Upper lobe of left lung (tissue), 6 donors: ENCODE results near the gene CFAP299. TPM values are rescaled to one million over a fixed set of nuclear protein-coding genes. Genes with fewer than 3 reads are reported as not detected.
A peak's percentile ranks its signal among the peaks of the same experiment; 100 is the strongest.

ENCODE experiments used
- ATAC-seq, 2 donors: fragments of 200-7000 bp; cut with Tn5 transposase; one replicate each; pipeline ENCODE4 v1.9.1; 2022; ENCODE audit warnings: mild to moderate bottlenecking in 2 of 2, moderate library complexity in 2 of 2; ENCODE audit not compliant: low FRiP score in 2 of 2
- DNase-seq, 2 donors: peaks; one replicate each; pipeline ENCODE4 v3.0.0-alpha.2; 2019 to 2020
- H3K27ac ChIP-seq, 4 donors: fragments of 200-600 bp; sonication (generic); one replicate each; pipeline ENCODE4 v1.5.1; 2016 to 2019
- H3K27me3 ChIP-seq, 4 donors: fragments of 200-600 bp; sonication (generic); one replicate each; pipeline ENCODE4 v1.5.1; 2017 to 2019
- H3K36me3 ChIP-seq, 4 donors: fragments of 200-600 bp; sonication (generic); one replicate each; pipeline ENCODE4 v1.5.1; 2016 to 2019
- H3K4me1 ChIP-seq, 4 donors: fragments of 200-600 bp; sonication (generic); one replicate each; pipeline ENCODE4 v1.5.1; 2018 to 2019
- H3K4me3 ChIP-seq, 4 donors: fragments of 200-600 bp; sonication (generic); one replicate each; pipeline ENCODE4 v1.5.1; 2017 to 2019; ENCODE audit warnings: mild to moderate bottlenecking in 2 of 4, moderate library complexity in 1 of 4
- H3K9me3 ChIP-seq, 4 donors: fragments of 200-600 bp; sonication (generic); one replicate each; pipeline ENCODE4 v1.5.1; 2018 to 2019
- EP300 ChIP-seq, 4 donors: sonication (generic); formaldehyde crosslinking; IDR thresholded peaks; one replicate each; pipeline ENCODE4 v1.5.1; 2017; ENCODE audit warnings: antibody characterized with exemption in 4 of 4, control low read depth in 2 of 4
- POLR2A ChIP-seq, 4 donors: fragments of 450-650 bp; IDR thresholded peaks; one replicate each; pipeline ENCODE4 v1.5.1; 2016 to 2017; ENCODE audit warnings: antibody characterized with exemption in 4 of 4, mild to moderate bottlenecking in 2 of 4
- POLR2AphosphoS5 ChIP-seq, 2 donors: sonication (generic); formaldehyde crosslinking; IDR thresholded peaks; one replicate each; pipeline ENCODE4 v1.5.1; 2017; ENCODE audit warnings: antibody characterized with exemption in 2 of 2
- WGBS, 2 donors: methylation state at CpG; one replicate each; pipeline ENCODE4 v1.1.5; 2017 to 2018; 5-methylcytosine and 5-hydroxymethylcytosine counted together
- total RNA-seq, 6 donors: library from RNA; depleted of rRNA in 4 of 6; stranded (reverse); fragments of >200 nt in 4 of 6; gene quantifications; one replicate each; pipeline versions ENCODE4 v1.1.0 to v1.2.1, GENCODE V29; 2016 to 2021
- TF ChIP-seq, protein P1 (sequence below), 6 experiments: fragments of 450-650 bp in 4 of 6; fragments of 200-600 bp in 2 of 6; sonication (generic) in 2 of 6; IDR thresholded peaks; one replicate each; pipeline ENCODE4 v1.5.1; 2016 to 2019; ENCODE audit warnings: antibody characterized with exemption in 6 of 6
- donor health status: DM: no; HTN: no; CAD: no; lungs with moderate emphysema.
- donor health status: DM: no; HTN: yes; CAD: no; lungs with severe emphysema.

CFAP299 gene
- total RNA-seq, 6 donors from 2014 or later = 0.46 to 31.6 (median 3.9) TPM

- no peak overlapping the region for H3K4me3 ChIP-seq
- 93 to 96% methylated on average over 2 of the region's 2 CpGs for WGBS, 2 donors
- TF ChIP-seq POLR2AphosphoS5 (IDR thresholded peaks at IDR 0.05) (no peak), POLR2A (IDR thresholded peaks at IDR 0.05) (no peak), EP300 (IDR thresholded peaks at IDR 0.05) (no peak)
- TF ChIP-seq, protein P1, sequence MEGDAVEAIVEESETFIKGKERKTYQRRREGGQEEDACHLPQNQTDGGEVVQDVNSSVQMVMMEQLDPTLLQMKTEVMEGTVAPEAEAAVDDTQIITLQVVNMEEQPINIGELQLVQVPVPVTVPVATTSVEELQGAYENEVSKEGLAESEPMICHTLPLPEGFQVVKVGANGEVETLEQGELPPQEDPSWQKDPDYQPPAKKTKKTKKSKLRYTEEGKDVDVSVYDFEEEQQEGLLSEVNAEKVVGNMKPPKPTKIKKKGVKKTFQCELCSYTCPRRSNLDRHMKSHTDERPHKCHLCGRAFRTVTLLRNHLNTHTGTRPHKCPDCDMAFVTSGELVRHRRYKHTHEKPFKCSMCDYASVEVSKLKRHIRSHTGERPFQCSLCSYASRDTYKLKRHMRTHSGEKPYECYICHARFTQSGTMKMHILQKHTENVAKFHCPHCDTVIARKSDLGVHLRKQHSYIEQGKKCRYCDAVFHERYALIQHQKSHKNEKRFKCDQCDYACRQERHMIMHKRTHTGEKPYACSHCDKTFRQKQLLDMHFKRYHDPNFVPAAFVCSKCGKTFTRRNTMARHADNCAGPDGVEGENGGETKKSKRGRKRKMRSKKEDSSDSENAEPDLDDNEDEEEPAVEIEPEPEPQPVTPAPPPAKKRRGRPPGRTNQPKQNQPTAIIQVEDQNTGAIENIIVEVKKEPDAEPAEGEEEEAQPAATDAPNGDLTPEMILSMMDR (IDR thresholded peaks at IDR 0.05) = no peak
- ATAC-seq = no peak
- H3K36me3 ChIP-seq = no peaks in the 10 kb centered on the region
- H3K9me3 ChIP-seq = no peaks in the 10 kb centered on the region
- no peak for DNase-seq
- H3K4me1 ChIP-seq = no peaks in the 10 kb centered on the region
- H3K27me3 ChIP-seq = no peaks in the 10 kb centered on the region
- no peak overlapping the region for H3K27ac ChIP-seq
These were observed 54.6 kb downstream of the CFAP299 start for GRCh38 chr4:80390178-80390577.

DNA sequence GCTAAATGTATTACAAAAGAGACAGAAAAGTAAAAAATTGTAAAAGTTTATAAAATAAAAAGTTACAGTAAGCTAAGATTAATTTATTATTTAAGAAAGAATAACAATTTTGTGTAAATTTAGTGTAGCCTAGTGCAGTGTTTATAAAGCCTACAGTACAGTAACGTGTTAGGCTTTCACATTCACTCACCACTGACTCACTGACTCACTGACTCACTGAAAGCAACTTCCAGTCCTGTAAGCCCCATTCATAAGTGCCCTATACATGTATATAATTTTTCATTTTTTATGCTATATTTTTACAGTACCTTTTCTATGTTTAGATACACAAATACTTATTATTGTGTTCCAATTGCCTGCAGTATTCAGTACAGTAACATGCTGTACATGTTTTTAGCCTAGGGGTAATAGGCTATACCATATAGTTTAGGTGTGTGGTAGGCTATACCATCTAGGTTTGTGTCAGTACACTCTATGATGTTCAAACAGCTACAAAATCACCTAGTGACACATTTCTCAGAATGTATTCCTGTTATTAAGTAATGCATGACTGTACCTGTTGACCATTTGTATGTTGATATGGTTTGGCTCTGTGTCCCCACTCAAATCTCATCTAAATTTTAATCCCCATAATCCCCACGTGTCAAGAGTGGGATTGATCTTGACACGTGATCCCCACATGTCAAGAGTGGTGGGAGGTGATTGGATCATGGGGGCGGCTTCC, 57.9 kb downstream of the CFAP299 start:
- Histone ChIP-seq H3K9me3 (no peaks in the 10 kb centered on the region), H3K4me1 (no peaks in the 10 kb centered on the region), H3K36me3 (no peaks in the 10 kb centered on the region), H3K27ac (no peak overlapping the region), H3K27me3 (no peaks in the 10 kb centered on the region), H3K4me3 (no peak overlapping the region)
- WGBS, 2 donors = 63 to 75% methylated on average over 4 of the region's 4 CpGs
- ATAC-seq = no peak
- no peak for DNase-seq
- TF ChIP-seq, protein P1 (IDR thresholded peaks at IDR 0.05) = no peak
- TF ChIP-seq EP300 (IDR thresholded peaks at IDR 0.05) (no peak), POLR2A (IDR thresholded peaks at IDR 0.05) (no peak), POLR2AphosphoS5 (IDR thresholded peaks at IDR 0.05) (no peak)

GRCh38 chr4:80393970-80394250, 58.4 kb downstream of the CFAP299 start:
- H3K27ac ChIP-seq = no peak overlapping the region
- WGBS, 2 donors = 81 to 86% methylated on average over 1 of the region's 1 CpG
- H3K27me3 ChIP-seq = no peaks in the 10 kb centered on the region
- no peaks in the 10 kb centered on the region for H3K36me3 ChIP-seq
- DNase-seq (no peak), ATAC-seq (no peak)
- H3K4me3 ChIP-seq = no peak overlapping the region
- no peaks in the 10 kb centered on the region for H3K9me3 ChIP-seq
- no peaks in the 10 kb centered on the region for H3K4me1 ChIP-seq
- TF ChIP-seq, protein P1 (IDR thresholded peaks at IDR 0.05) = no peak
- no peak for TF ChIP-seq POLR2A (IDR thresholded peaks at IDR 0.05)
- TF ChIP-seq POLR2AphosphoS5 (IDR thresholded peaks at IDR 0.05) = no peak
- no peak for TF ChIP-seq EP300 (IDR thresholded peaks at IDR 0.05)

GRCh38 chr4:80407246-80407645, 71.7 kb downstream of the CFAP299 start:
- H3K4me3 ChIP-seq = no peak overlapping the region
- no peaks in the 10 kb centered on the region for H3K4me1 ChIP-seq
- H3K36me3 ChIP-seq = no peaks in the 10 kb centered on the region
- no peak overlapping the region for H3K27ac ChIP-seq
- H3K27me3 ChIP-seq = no peaks in the 10 kb centered on the region
- WGBS, 2 donors = 82 to 90% methylated on average over 4 of the region's 4 CpGs
- H3K9me3 ChIP-seq = no peaks in the 10 kb centered on the region
- DNase-seq (no peak), ATAC-seq (peak in 1 of 2 donors; percentile 90)
- no peak for TF ChIP-seq POLR2AphosphoS5 (IDR thresholded peaks at IDR 0.05)
- no peak for TF ChIP-seq EP300 (IDR thresholded peaks at IDR 0.05)
- TF ChIP-seq POLR2A (IDR thresholded peaks at IDR 0.05) = no peak
- TF ChIP-seq, protein P1 (IDR thresholded peaks at IDR 0.05) = no peak

GRCh38 chr4:80409809-80410208, 74.3 kb downstream of the CFAP299 start:
- no peak overlapping the region for H3K27ac ChIP-seq
- no peaks in the 10 kb centered on the region for H3K27me3 ChIP-seq
- no peaks in the 10 kb centered on the region for H3K36me3 ChIP-seq
- no peaks in the 10 kb centered on the region for H3K9me3 ChIP-seq
- H3K4me1 ChIP-seq = no peaks in the 10 kb centered on the region
- no peak for TF ChIP-seq POLR2AphosphoS5 (IDR thresholded peaks at IDR 0.05)
- H3K4me3 ChIP-seq = no peak overlapping the region
- 66 to 71% methylated on average over 2 of the region's 2 CpGs for WGBS, 2 donors
- DNase-seq = no peak
- ATAC-seq = peak in 1 of 2 donors; percentile 34
